Measurements from ENCODE around the gene PSAP. TPM values are rescaled to one million over a fixed set of nuclear protein-coding genes. Genes with fewer than 3 reads are reported as not detected.
A peak's percentile ranks its signal among the peaks of the same experiment; 100 is the strongest.

The PSAP gene
- polyA plus RNA-seq, 3 donors, result 3,391 to 8,673 (median 7,346) TPM

GRCh38 chr10:71797533-71798307 lies 53.3 kb downstream of the PSAP start:
- Mint-ChIP-seq H3K9me3 (peaks cover 0 to 6% (median 0%) of the 10 kb centered on the region in 7 donors), H3K4me3 (no peak overlapping the region), H3K27me3 (ENCODE audit: low read depth in 3 of 3) (peaks cover 3 to 8% (median 5%) of the 10 kb centered on the region in 3 donors), H3K27ac (peak overlapping the region in 2 of 7 donors; percentile 20 to 72), H3K4me1 (peaks cover 48% of the 10 kb centered on the region), H3K36me3 (no peaks in the 10 kb centered on the region)
- Histone ChIP-seq H3K79me2 (ENCODE audit: insufficient read depth, low read length) (no peaks in the 10 kb centered on the region), H3K4me2 (replicated peaks; ENCODE audit: extremely low read depth, low read length, poor library complexity, severe bottlenecking) (no peak overlapping the region), H3K27me3 (ENCODE audit: control insufficient read depth in 2 of 2, insufficient read depth in 2 of 2, low read length in 2 of 2) (no peaks in the 10 kb centered on the region), H3K4me1 (ENCODE audit: control insufficient read depth in 1 of 2, insufficient read depth in 2 of 2, low read length in 2 of 2) (peaks cover 36 to 53% of the 10 kb centered on the region in 2 donors), H3K36me3 (replicated peaks in 1 of 2; ENCODE audit: control insufficient read depth in 1 of 2, insufficient read depth in 2 of 2, low read length in 2 of 2) (no peaks in the 10 kb centered on the region), H4K20me1 (ENCODE audit: insufficient read depth, low read length) (peaks cover 4% of the 10 kb centered on the region), H2AFZ (ENCODE audit: insufficient read depth, low read depth, low read length, poor library complexity, severe bottlenecking) (no peak overlapping the region), H3K4me3 (replicated peaks in 1 of 3; ENCODE audit: low read depth in 2 of 3, low read length in 3 of 3) (no peak overlapping the region), H3K9ac (ENCODE audit: insufficient read depth, low read length, poor library complexity, severe bottlenecking) (no peak overlapping the region), H3K9me3 (replicated peaks in 1 of 2; ENCODE audit: control insufficient read depth in 1 of 2, insufficient read depth in 1 of 2, low read length in 2 of 2) (no peaks in the 10 kb centered on the region), H3K27ac (ENCODE audit: low read depth in 1 of 2, low read length in 2 of 2) (no peak overlapping the region)
- TF ChIP-seq CTCF (IDR thresholded peaks at IDR 0.05), result no peak
- DNase-seq, result peak; percentile 36 to 65 (median 47)
- 5% methylated on average over 10 of the region's 10 CpGs for WGBS (ENCODE audit: insufficient coverage)
- intact Hi-C loops (cut with micrococcal nuclease), result no loop called here

- Mint-ChIP-seq H3K27ac (peak overlapping the region in 1 of 7 donors; percentile 6), H3K9me3 (peaks cover 0 to 6% (median 0%) of the 10 kb centered on the region in 7 donors), H3K4me3 (no peak overlapping the region), H3K4me1 (peaks cover 39% of the 10 kb centered on the region), H3K27me3 (ENCODE audit: low read depth in 3 of 3) (peaks cover 3 to 8% (median 5%) of the 10 kb centered on the region in 3 donors), H3K36me3 (no peaks in the 10 kb centered on the region)
- intact Hi-C loops (cut with micrococcal nuclease), result no loop called here
- no peak overlapping the region for H3K4me2 ChIP-seq (replicated peaks; ENCODE audit: extremely low read depth, low read length, poor library complexity, severe bottlenecking)
- H3K9ac ChIP-seq (ENCODE audit: insufficient read depth, low read length, poor library complexity, severe bottlenecking), result no peak overlapping the region
- H3K9me3 ChIP-seq (replicated peaks in 1 of 2; ENCODE audit: control insufficient read depth in 1 of 2, insufficient read depth in 1 of 2, low read length in 2 of 2), result no peaks in the 10 kb centered on the region
- no peak for DNase-seq
- no peak overlapping the region for H3K27ac ChIP-seq (ENCODE audit: low read depth in 1 of 2, low read length in 2 of 2)
- H3K4me3 ChIP-seq (replicated peaks in 1 of 3; ENCODE audit: low read depth in 2 of 3, low read length in 3 of 3), result no peak overlapping the region
- H3K4me1 ChIP-seq (ENCODE audit: control insufficient read depth in 1 of 2, insufficient read depth in 2 of 2, low read length in 2 of 2), result peaks cover 27 to 45% of the 10 kb centered on the region in 2 donors
- H3K27me3 ChIP-seq (ENCODE audit: control insufficient read depth in 2 of 2, insufficient read depth in 2 of 2, low read length in 2 of 2), result no peaks in the 10 kb centered on the region
- H3K79me2 ChIP-seq (ENCODE audit: insufficient read depth, low read length), result no peaks in the 10 kb centered on the region
- 83% methylated on average over 4 of the region's 7 CpGs for WGBS (ENCODE audit: insufficient coverage)
- no peak overlapping the region for H2AFZ ChIP-seq (ENCODE audit: insufficient read depth, low read depth, low read length, poor library complexity, severe bottlenecking)
- peaks cover 4% of the 10 kb centered on the region for H4K20me1 ChIP-seq (ENCODE audit: insufficient read depth, low read length)
- TF ChIP-seq CTCF (IDR thresholded peaks at IDR 0.05), result no peak
- H3K36me3 ChIP-seq (replicated peaks in 1 of 2; ENCODE audit: control insufficient read depth in 1 of 2, insufficient read depth in 2 of 2, low read length in 2 of 2), result no peaks in the 10 kb centered on the region
These were observed 54.2 kb downstream of the PSAP start for GRCh38 chr10:71796749-71797405.
